Fibroblast of the conjunctiva (primary cell): ENCODE data around the gene KRT76.

Experiments used
- DNase-seq: peaks from one replicate; pipeline ENCODE4 v3.0.0-alpha.2; 2010; ENCODE audit warnings: low read depth

Gene KRT76

GRCh38 chr12:52776913-52777395 is at the start of gene KRT76:
Gene KRT76, minus strand, starts transcription at chr12:52777345. Its CDS starts 54 bp downstream, at chr12:52777291.
- no peak for DNase-seq

DNA sequence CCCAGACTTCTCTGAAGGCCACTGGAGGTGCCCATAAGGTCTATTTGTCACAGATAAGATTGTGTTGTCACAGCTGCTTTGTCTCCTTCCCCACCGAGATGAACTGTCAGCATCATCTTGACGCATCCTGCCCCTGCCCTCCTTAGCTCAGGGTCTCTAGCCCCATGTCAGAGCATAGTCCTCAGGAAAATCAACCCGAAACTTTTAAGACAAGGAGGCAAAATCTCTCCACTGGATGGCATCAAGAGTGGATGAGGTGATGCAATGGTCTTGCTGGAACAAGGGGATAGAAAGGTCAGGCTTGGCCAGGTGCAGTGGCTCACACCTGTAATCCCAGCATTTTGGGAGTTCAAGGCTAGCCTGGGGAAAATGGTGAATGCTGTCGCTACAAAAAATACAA is 48.8 kb upstream of the KRT76 start:
- no peak for DNase-seq

GRCh38 chr12:52824741-52825410 is 47.7 kb upstream of the KRT76 start:
- DNase-seq, result no peak

DNA sequence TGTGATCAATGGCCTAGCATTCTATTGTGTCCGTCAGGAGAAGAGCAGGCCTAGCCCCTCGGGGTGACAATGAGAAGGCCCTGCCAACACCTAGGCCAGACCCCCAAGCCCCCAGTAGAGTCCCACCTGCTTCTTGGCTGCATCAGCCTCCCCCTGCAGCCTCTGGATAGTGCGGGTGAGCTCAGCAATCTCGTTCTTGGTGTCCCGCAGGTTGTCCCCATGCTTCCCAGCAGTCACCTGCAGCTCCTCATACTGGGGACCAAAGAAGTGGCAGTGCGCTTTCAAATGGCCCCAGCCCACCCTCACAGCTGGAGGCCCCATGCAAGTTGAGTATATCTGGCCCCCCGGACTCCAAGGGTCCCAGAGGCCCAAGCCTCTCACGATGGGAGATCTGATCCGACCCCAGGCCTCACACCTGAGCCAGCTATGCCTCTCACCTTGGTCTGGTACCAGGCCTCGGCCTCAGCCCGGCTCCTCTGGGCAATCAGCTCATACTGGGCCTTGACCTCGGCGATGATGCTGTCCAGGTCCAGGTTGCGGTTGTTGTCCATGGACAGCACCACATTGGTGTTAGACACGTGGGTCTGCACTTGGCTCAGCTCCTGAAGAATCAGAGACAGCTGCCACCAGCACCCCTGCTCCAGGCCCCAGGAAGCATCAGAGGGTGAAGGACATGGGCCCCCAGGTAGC is 46.8 kb upstream of the KRT76 start:
- DNase-seq, result no peak

GRCh38 chr12:52822771-52823510 is 45.8 kb upstream of the KRT76 start:
- no peak for DNase-seq

DNA sequence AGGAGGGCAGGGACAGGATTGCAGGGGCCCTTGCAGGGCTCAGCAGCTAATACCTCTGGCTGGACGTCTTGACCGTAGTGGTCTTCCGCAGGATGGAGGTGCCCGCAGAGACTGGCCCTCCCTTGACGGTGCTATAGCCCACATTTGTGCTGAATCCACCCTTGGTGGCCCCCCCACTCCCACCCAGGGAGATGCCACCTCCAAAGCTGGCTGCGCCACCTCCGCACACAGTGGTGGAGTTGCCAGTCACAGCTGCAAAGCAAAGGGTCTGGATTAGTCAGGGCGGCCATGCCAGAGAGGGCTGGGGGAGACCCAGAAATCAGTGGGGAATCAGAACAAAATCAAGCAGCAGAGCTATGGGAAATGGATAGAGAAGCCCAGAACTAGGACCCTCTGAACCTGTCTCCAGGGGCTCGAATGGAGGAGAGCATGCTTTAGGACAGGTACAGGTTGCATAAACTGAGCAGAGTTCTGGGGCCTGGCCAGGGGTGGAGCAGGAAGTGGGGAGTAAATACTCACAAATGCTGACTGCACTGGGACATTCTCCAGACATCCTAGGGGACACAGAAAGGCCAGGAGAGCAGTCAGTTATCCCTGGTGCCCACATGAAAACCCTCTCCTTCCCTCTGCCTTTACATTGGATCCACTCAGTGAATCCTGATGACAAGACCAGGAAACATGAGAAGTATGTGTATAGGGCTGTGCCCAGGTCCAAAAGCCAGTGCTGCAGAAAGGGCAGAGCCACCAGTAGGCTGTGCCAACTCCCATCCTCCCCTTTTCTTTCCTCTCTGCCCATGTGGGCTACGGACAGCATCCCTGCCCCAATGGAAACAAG is 44.9 kb upstream of the KRT76 start:
- no peak for DNase-seq

- DNase-seq, result no peak
These were observed 44.1 kb upstream of the KRT76 start for GRCh38 chr12:52821071-52821730.

GRCh38 chr12:52820521-52820920 is 43.4 kb upstream of the KRT76 start:
- no peak for DNase-seq

DNA sequence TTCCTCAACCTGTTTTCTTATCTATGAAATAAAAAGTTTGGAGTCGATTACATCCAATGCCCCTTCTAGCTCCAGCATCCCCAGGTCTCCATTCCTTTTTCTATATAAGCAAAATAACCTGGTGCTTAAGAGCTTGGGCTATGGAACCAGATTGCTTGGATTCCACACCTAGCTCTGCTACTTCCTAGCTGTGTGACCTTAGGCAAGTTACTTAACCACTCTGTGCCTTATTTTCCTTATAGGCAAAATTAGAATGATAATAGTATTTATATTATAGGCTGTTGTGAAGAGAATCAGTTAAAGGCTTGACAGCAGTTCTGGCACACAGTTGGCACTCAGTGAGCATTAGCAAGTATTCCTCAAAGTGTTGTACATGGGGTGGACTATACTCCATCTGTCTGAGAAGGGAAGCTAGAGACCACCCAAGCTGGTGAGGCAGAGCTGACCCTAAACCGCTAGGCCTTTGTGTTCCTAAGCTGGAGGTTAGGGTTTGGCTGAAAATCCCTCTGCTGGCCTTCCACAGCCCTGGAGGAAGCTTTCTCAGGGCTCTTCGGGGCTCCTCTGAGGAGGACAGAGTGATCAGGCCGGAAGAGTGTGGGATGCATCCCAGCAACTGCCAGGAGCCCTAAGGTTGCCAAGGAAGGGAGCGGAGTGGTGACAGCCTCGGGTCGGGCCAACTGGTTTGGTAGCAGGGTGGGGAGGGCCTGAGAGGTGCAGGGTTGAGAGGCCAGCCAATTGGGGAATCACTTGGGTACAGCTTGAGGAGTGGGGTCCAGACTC is 42.8 kb upstream of the KRT76 start:
- no peak for DNase-seq

GRCh38 chr12:52818887-52819420 is 41.8 kb upstream of the KRT76 start:
- DNase-seq, result no peak

DNA sequence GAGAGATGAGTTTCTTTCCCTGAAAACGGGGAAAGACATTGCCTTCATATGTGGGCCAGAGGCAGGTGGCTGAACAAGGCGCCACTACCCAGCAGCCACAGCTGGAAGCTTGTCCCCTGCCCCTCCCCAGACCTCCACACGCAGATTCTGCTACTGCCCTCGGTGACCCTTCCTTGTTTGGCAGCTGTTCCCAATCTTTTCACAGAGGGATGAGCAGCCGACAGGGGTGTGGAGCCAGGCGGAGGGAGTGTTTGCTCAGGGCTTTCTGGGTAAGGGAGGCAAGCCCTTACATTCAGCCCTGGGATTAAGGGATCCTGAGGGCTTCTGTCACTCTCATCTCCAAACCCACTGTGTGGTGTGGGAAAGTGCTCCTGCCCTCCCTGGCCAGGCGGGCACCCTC is 41.2 kb upstream of the KRT76 start:
- no peak for DNase-seq

DNA sequence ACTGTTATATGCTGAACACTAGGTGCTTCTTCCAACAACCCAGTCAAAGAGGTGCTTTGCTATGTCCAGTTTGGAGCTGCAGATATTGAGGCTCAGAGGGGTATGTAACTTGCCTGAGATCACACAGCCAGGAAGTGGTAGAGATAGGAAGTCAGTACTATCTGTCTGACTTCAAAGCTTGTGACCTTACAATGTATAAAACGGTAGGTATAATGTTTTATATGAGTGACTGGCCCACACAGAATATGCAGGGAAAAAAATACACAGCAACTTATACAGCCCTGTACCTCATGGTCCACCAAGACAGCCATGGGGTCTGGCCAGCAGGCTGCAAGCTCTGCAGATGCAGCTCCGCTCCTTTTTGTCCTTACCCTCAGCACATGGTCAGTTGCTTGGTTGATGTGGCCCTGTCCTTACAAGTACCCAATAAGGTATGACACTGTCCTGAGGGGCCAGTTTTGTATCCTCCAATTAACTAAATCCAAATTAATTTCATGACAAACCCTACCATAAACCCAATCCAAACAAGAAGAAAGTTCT is 40.6 kb upstream of the KRT76 start:
- no peak for DNase-seq

DNA sequence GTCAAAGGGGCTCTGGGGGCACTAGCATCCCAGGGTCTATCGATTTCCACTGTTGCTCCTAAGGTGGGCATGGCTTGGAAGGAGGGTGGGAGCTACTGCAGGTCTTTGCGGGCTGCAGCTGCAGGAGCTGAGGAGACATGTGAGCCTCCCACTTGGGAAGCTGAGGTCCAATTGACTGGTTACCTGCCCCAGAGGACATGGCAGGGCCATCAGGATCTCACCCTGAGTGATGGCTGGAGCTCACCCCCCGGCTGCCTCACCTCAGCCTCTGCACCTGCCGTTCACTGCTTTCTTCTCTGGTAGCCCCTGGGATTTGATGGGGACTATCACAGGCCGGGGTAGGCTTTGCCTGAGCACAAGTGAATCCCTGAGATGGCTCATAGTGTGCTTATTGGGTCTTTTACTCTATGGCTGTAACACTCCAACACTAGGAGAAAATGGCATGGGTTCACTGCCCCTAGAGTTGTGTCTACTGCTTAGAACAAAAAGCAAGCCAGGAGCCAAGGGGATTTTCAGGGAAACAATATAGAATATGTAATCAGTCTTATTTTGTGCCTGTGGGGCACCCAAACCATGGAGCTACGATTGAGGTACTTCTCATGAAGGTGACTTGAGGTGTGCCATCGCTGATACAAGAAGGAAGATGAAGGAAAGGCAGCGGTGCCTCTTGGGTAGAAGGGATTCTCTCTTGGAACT is 40.0 kb upstream of the KRT76 start:
- no peak for DNase-seq

DNA sequence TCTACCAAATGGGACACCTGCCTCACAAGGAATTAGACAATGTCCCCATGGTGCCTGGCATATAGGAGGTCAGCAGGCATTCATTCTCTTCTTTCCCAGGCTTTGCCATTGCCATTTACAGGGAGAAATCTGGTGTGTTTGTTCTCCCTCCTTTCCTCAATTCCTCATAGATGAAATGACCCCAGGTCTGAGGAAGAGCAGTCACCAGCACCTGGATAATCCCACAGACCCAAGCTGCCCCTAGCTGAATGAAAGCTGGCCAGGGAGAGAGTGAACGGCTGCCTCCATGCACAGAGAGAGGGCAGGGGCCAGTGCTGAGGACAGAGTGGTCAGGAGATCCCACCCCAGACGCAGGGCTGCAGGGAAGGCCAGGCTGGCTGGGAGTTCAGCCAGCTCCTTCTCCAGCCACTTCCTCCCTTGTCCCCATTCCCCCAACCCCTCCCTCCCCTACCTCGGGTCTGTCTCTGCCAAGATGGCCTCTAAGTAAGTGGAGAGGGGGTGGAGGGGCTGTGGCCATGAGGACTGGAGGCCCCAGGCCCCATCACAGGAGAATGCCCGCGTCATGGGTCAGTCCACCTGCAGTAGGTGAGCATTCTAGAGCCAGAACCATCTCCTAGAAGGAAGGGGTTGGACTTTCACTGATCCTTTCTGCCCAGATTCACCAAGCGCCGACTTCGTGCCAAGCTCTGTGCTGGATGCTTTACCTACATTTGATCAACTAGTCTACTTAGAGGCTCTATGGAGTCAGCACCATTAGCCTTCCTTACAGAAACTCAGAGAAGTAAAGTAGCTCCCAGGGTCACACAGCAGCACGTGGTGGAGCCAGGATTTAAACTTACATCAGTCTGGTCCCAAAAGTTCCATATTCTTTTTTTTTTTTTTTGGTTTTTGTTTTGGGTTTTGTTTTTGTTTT is 38.8 kb upstream of the KRT76 start:
- DNase-seq, result no peak

DNA sequence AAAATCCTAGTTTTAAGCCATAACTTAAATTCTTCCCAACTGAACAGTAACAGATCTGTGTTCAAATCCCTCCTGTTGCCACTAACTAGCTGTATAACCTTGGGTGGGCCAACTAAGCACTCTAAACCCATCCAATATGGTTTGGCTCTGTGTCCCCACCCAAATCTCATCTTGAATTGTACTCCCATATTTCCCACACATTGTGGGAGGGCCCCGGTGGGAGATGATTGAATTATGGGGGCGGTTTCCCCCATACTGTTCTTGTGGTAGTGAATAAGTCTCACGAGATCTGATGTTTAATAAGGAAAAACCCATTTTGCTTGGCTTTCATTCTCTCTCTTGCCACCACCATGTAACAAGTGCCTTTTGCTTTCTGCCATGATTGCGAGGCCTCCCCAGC is 38.0 kb upstream of the KRT76 start:
- DNase-seq, result no peak

- no peak for DNase-seq
These were observed 37.6 kb upstream of the KRT76 start for GRCh38 chr12:52814710-52815155.

DNA sequence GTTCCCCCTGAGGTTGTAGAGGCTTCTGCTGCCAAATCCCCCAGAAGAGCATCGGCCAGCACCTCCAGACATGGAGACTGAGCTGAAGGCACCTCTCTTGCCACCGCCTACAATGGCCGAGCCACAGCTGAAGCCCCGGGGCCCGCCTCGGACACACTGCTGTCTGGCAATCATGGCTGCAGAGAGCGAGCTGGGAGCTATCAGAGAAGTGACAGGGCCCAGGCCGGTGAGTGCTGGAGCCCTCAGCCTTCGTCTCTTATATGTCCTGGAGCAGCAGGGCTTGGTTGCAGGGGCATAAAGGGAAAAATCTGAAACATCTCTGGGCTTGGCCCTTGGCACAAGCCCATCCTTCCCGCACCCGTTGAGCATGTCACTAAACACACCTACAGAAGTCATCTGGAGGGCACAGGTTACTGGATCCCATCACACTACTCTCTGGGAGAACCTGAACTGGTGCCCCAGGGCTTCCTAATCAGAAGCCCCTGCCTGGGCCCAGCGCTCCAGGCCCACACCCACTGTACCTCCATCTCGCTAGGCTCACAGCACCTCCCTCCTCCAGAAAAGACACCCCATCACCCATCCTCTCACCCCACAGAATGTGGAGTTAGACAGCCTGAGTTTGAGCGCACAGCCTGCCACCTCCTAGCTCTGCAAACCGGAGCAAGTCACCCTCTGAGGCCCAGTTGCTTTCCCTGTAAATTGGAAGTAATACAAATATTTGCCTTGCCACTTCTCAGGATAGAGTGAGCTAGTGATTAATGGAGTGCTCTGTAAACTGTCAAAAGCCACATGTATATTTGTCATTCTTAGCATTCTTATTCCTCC is 37.0 kb upstream of the KRT76 start, which contains the start of gene KRT4:
TSS of gene KRT4 (minus strand) at position 232 of the 825 bp plus-strand sequence. CDS start at position 174, 58 bp downstream.
- no peak for DNase-seq
